HG03558 (cell line): ENCODE measurements around the gene CIROP.

Experiments used
- ATAC-seq: cut with Tn5 transposase; IDR thresholded peaks from one replicate; pipeline ENCODE4 v1.9.1; 2021; ENCODE audit warnings: moderate number of reproducible peaks; ENCODE audit not compliant: unreplicated experiment; ENCODE audit errors: extremely low read depth

CIROP gene

DNA sequence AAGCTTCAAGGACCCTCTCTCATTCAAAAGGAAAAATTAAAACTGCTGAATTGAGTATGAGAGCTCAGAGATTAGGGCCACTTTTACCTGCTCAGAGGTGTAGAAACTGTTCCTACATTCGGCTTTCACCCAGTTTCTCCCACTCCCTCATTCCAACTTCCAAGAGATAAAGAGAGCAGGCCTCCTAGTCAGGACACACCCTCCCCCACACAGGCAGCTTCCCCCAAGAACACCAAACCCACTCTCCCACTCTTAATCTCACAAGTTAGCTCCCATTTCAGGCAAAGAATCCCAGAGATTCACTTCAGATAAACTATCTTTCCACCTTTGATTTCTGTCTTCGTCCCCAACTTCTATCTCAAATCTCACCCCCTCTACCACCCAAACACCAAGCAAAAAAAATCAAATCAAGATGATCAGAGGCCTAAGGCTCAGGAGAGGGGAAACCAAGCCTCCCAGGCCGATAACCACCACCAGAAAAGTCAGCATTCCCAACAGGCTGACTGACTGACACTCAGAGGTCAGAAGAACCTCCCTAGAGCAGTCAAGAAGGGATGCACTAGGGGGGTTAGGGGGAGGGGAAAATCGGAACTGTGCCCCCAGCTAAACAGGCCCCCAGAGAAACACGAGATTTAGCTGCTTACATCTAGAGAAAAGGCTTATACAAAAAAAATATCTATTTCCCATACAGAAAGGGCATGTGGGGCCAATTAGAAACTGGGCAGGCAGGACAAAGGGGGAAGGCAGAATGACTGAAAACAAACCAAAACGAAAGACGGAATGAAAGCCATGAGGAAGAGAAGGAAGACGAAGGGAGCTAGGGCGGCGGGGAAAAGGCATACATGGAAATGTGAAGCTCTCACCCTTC, 34.3 kb downstream of the CIROP start:
- ATAC-seq = no peak

DNA sequence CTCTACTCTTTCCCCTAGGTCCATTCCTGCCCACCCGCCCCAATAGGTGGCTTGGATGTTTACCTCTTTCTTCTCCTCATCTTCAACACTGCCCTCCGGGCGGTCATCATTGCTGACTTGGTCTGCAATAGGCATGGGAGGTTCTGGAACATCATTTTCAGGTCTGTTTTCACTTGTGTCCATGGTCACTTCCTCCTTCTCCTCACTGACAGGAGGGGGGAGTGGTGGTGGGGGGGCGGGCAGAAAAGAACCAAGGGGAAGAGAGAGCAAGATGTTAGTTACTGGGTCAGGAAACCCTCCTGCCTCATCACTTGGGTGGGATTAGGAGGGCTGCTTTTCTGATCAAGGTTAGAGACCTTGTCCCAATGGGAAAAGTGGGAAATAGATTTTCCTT, 35.4 kb downstream of the CIROP start:
- ATAC-seq = no peak

DNA sequence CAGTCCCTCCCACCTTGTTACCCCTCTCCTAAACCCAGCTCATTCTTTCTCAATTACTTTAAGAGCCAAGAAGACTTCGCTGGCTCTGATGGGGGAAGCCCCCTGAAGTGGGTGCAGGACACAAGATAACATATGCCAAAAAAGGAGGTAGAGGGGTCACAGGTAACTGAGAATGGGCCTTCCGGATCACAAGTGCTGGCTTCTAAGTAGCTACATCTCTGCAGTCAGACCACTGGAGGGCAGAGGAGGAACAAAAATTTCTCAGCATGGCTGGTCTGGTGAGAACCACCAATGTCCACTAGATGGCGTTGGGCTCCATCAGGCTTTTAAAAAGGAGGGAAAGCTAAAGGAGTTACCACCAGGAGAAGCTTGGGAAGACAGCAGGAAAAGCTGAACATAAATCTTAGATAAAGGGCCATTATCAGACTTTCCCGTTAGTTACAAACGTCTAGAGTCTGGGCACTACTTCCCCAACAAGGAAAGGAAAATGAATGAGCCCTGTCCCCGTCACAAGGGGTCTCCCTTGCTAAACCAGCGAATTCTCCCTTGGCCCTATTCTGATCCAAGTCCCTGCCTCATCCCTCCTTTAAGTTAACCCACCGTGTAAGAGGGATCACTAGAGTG, 35.9 kb downstream of the CIROP start:
- ATAC-seq = no peak

DNA sequence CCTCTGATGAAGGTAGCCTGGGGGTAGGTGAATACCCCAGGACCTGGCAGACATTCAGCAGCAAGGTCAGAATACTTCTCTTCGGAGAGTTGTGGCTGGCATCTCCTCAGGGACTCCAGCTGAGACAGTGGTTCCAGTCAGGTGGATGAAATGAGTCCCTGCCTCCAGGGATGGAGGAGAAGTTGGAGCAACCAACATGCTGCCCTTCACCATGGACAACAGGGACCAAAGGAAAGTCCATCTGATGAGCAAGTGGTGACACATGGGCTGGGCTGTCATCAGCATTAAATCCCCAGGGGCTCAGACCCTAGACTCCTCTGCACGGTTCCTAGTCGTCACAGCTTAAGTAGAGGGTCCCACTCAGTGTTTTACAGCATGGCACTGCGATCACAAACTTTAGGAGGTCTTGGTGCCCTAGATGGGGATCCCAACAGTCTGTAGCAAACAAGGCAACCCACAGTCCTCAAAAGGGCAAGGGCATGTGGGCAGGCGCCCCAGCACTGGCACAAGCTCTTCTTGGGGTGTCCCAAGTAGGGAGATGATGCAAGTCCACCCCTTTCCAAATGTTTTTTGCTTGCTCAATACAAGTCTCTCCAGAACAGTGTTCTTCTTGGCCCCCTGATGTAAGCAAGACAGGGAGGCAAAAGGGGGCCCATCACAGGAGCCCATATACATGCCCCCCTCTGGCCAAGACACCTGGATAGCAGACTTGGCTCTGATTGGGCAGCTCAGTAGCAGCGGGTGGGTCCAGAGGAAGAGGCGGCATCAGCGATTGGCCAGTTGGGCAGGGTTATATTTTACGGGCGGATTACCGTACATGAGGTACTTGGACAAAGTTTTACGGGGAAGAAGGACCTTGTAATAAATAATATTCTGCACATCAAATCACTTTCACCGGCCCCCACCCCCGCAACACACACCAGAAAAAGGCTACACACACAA, 36.7 kb downstream of the CIROP start:
- no peak for ATAC-seq

DNA sequence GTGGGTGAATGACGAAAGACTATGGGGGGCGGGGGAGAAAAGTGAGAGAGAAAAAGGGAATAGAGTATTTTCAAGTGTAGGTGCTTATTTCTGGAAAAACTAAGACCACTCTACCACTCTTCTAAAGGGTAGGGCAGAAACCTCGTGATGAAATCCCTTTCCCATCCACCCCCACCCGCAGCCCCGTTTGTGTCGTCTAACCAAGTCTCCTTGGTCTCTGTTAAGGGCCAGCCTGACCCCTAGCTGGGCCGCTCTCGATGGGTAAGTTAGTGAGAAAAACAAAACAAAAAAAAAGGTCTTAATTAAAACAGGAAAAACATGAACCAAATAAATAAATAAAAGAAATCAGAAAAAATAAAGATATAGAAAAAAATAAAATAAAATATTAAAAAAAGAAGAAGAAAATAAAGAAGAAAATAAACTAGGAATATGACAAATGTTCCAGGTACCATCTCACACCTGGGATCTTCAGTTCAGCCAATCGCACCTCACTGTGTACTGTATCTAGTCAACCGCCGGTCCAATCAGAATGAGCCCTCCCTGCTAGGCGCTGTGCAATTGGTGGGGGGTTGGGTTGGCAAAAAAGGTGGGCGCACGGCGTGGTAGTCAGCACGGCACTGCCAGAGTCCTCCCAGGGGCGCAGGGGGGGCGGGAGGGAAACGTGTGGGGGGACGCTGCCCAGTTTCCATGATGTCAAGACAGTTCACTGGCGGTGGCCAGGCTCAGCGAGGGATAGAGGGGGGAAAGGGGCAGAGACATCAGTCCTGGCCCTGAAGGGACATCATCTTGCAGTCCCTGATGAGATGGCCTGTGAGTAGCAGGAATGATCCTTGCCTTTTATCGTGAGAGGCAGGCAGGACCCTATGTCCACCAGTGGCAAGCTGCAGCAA, 37.7 kb downstream of the CIROP start:
- no peak for ATAC-seq

DNA sequence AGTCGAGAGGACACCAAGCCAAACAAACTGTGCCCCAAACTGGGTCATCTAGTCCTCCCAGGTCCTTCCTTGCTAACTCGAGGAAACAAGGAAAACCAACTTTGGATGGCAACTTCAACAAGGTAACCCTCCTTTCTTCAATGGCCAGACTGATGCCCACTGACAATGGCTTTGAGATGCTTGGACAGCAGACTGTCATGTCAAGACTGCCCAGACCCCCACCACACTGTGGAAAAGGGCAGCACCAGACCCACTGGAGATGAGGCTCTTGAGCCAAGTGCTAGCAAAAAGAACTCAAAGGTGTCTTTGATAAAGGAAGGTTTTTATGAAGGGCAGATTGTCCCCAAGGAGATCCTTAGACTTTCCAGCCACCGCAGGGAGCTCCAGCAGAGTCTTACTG, 38.4 kb downstream of the CIROP start:
- no peak for ATAC-seq

DNA sequence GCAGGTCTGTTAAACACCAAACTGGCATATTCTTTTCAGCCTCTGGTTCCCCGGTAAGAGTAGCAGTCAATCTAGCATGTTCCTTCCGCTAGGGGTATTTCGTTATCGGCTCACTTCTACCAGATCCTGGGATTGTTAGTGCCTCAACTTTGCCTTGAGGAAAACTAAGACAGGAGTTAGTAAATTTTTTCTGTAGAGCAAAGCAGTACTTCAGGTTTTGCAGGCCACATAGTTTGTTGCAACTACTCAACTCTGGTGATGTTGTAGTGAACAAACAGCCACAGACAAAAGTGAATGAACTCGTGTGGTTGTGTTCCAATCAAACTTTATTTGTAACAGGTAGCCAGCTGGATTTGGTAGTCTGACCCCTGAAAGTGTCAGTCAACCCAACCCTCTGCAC, 41.2 kb downstream of the CIROP start:
- ATAC-seq = no peak

DNA sequence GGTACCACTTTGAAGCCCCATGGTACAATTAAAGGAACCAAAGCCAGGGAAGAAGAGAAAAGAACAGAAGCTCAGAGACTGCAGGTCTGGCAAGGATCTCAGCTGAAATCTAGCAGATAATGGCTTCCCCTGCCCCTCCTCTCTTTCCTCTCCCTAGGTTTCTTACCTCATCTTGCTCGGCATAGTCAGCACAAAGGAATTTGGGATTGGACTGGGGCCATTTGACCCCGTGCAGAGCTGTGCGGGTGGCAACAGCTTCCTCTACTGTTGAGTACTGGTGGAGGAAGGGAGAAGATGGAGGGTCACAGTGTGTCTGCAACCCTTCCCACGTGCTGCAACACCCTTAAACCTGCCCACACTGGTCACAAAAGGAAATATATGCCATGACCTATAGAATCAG, 42.8 kb downstream of the CIROP start:
- no peak for ATAC-seq

DNA sequence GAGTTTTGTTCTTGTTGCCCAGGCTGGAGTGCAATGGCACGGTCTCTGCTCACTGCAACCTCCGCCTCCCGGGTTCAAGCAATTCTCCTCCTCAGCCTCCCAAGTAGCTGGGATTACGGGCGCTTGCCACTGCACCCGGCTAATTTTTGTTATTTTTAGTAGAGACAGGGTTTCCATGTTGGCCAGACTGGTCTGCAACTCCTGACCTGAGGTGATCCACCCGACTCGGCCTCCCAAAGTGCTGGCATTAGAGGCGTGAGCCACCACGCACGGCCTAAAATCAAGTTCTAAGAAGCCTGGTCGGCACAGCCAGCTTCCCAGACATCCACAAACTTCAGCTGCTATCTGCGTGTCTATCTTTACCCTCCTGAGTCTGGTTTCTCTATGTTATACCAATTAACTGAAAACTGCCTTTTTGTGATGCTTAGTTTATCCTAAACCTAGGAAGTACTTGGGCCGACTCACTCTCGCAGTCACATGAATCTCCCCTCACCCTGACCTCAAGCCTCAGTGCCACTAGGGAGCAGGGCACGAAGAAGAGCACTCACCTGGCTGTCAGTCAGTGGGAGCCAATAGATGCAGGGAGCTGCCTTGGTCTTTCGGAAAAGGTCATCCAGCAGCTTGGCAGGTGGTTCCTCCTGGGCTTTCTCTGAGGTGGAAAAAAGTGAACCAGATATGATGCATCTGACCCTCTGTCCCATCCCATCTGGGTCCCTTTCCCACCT, 44.1 kb downstream of the CIROP start:
- no peak for ATAC-seq

DNA sequence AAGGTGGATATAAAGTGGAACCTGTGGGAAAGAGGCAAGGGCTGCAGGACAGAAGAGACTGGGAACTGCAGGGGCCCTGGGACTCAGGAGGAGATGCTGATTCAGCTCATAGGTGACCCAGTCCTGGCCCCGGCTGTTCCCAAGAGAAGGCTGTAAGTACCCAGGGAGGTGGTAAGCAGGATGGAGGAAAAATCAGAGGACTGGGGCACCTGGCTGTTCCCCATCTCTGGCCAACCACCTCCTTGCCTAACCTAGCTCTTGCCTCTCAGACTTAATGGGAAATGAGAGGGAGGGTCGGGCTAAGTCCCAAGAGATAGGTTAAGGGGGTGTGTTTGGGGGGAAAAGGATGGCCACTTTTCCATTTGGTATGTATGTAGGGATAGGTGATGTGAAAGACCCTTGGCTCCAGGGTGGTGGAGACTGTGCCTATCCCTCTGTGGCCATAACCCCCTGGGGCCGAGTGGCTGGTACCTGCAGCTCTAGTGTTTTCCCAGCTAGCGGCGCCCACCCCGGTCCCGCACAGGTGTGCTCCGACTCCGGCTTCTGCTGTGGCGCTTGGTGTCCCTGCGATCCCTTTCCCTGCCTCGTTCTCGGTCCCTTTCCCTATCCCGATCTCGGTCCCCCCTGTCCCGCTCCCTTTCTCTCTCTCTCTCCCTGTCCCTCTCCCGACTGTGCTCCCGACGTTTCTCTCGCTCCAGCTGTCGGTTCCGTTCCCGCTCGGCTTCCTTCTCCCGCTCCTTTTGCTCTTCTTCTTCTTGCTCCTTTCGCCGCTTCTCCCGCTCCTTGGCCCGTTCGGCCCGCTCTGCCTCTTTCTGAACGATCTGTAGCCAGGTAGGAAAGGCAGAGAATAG, 45.9 kb downstream of the CIROP start:
- ATAC-seq = no peak

DNA sequence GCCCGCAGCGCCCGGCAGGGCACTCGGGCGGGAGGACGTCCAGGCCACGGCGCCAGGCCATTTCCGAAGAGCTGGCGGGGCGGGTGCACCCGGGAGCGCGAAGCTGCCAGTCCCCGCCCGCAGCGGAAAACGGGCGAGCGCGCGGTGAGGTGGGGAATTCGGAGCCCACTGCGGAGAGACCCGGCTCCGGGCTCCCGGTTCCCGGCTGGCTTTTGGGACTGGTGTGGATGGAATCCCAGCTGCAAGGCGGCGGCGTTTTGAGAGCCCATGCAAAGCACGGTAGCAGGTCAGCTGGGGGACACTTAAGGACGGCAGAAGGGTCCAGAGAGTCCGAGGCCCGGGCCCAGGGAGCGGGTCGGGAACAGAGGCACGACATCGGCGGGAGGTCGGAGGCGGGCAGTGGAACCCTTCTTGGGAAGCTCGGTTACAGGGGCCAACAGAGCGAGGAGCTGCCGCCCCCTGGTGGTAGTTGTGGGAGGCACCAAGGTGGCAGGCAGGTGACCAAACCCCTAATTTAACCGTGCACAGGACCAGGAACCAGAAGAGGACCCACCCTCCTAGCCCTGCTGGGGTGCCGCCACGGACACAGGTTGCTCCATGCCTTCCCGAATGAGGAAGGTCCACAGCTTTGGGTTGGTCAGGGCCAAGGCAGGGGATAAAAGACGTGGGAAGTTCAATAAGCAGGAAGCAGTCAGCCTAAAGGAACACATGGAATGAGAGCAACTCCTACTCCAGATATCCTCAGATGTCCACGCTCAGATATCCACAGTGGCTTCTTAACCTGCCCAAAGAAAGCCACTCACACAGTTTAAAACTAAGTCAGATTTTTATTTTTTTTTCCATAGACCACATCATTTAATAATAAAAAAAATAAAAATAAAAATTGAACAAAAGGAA, 46.8 kb downstream of the CIROP start:
- ATAC-seq = no peak

DNA sequence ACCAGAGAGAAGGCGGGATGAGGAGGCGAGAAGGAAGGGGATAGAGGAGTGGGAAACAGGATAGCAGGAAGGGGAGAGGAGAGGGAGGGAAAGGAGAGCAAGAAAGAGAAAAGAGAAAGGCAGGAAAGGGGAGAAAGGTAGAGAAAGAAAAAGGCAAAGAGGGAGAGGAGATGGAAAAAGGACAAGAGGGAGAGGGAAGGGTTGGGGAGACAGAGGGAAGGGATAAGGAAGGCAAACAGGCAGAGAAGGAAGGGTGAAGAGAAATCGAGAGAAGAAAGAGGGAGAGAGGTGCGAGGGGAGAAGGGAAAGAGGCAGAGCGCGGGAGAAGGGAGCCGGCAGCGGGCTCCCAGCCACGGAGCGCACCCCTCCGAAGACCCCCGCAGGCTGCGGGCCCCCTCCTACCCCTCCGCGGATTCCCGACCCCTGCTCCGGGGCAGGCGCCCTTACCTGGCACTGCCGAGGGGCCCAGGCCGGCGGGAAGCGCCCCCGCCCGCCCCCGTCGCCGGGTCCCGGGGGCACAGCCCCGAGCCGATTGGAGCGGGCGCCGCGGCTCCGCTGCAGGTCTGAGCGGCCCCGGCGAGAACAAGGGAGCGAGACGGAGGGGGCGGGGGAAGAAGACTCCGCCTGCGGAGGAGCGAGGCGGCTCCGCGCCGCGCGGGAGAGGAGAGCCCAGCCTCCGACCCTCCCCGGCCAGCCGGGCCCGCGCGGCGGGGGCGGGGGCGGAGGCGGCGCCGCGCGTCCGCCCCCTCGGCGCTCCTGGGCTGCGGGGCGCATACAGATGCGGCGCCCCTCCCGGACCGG, 47.6 kb downstream of the CIROP start, which contains the start of gene CDH24:
CDH24 (minus strand) TSS at position 565 of the 801 bp plus-strand sequence. CDS start 1,787 bp downstream, outside the sequence.
- no peak for ATAC-seq

DNA sequence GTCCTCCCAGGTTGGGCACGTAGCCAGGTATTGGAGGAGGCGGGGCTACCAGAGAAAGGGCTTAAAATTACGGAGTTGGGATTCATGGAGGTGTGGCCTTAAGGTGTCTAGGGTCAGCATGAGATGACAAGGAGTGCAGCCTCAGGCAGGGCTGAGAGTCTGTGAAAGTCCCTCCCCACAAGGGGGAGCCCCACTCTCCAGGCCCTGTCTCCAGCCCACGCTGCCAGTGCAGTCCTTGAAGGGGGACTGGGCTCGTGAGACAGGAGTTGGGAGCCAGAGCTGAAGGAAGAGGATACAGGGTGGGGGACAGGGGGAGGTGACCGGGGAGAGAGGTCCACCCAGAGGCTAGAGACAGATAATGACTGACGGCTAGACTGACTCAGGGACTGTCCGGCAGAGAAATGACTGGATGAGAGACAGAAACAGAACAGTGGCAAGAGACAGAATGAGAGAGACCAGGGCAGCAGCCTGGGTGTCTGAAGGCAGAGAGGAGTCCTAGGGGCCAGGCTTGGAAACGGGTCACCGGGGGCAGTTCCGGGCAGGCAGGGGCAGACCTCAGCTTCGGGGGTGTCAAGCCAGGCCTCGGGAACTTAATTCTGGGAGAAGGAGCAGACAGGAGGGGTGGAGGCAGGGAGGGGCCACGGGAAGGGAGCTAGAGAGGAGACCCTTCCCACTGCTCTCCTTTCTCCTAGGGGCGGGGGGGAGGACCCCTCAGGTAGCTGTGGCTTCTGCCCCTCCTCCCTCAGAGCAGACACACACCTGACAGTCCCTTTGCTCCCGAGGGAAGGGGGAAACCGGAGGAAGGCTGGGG, 48.4 kb downstream of the CIROP start:
- no peak for ATAC-seq

DNA sequence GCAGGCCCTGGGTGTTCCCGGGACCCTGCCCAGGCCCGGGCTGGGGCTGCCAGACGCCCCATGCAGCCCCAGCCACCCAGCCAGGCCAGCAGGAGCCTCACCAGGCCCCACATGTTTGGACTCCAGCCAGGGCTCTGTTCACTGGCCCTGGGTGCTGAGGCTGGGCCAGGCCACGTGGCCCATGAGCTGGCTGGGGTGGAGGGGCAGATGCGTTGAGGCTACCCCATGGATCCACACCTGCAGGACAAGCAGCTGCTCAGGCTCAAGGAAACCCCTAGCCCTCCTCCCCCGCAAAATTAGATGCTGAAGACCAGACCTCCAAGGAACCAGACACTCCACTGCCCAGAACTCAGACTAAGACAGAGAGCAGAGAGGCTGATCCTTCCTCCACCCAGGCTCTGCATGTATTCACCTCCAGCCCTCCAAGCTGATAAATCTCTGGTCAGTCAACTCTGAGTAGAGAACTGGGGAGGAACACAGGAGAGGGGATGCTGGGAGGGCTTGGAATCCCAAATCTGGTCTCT, 49.1 kb downstream of the CIROP start:
- no peak for ATAC-seq

DNA sequence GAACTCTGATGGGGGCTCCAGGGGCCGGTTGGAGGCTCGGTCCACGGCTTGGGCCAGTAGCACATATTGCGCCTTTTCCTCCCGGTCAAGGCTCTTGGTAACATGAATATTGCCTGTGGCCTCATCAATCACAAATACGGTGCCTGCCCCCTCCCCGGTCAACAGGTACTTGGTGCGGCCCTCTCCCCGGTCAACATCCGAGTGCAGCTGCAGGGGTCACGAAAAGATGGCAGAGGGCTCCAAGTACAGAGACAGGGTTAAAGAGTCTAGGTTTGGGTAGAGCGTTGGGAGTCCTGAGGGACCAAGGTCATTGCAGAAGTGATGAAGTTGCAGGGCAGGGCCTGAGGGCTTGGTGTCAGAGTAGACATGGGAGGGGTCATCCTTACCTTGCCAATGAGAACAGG, 49.6 kb downstream of the CIROP start:
- ATAC-seq = no peak
